GM23248 (cell line): ENCODE data around the gene SIPA1.

Experiments
- EZH2 ChIP-seq: fragments of 200-600 bp; sonication (generic); IDR thresholded peaks from 2 replicates; pipeline ENCODE4 v1.6.1; 2018; ENCODE audit warnings: antibody characterized with exemption, mild to moderate bottlenecking; ENCODE audit not compliant: insufficient read depth, poor library complexity, severe bottlenecking
- EZH2phosphoT487 ChIP-seq: fragments of 200-600 bp; sonication (generic); IDR thresholded peaks from 2 replicates; pipeline ENCODE4 v1.6.1; 2018; ENCODE audit warnings: antibody characterized with exemption, moderate library complexity, mild to moderate bottlenecking, low read depth; ENCODE audit not compliant: insufficient read depth

DNA sequence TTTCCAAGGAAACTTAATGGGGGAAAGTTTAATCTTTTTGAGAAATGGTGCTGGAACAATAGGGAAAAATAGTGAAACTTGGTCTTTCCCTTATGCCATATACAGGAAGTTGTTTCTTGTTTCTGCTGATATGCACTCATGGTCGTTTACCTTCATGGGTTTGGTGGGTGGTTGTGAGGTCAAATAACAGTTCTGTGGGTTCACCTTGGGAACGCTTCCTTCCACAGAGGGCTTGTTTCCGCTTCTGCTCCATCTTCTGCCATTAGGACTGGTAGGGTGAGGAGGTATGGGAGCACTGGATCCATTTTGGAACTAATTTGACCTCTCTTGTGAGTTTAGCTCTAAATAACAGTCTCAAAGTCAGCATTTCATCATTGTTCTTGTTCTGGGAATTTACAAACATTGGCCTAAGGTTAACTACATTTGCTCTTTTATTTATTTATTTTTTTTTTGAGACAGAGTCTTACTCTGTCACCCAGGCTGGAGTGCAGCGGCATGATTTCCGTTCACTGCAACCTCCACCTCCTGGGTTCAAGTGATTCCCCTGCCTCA is 42.4 kb downstream of the SIPA1 start:
- TF ChIP-seq EZH2 (no peak), EZH2phosphoT487 (no peak)
